Testis (tissue), 3 donors: ENCODE data around the gene LYPD6. TPM values are rescaled to one million over a fixed set of nuclear protein-coding genes. Genes with fewer than 3 reads are reported as not detected.

Experiments
- DNase-seq: peaks from one replicate; pipeline ENCODE4 v3.0.0-alpha.2; 2019
- H3K27ac ChIP-seq, 2 donors: fragments of 200-600 bp; sonication (generic); one replicate each; pipeline ENCODE4 v1.5.1; 2019
- H3K27me3 ChIP-seq: fragments of 200-600 bp; sonication (generic); one replicate; pipeline ENCODE4 v1.5.1; 2019
- H3K36me3 ChIP-seq: fragments of 200-600 bp; sonication (generic); one replicate; pipeline ENCODE4 v1.5.1; 2017; ENCODE audit warnings: low read depth; ENCODE audit errors: missing control alignments
- H3K4me1 ChIP-seq: fragments of 200-600 bp; sonication (generic); one replicate; pipeline ENCODE4 v1.5.1; 2019
- H3K4me3 ChIP-seq, 2 donors: fragments of 200-600 bp; sonication (generic); one replicate each; pipeline ENCODE4 v1.5.1; 2017 to 2019
- H3K9me3 ChIP-seq: fragments of 200-600 bp; sonication (generic); one replicate; pipeline ENCODE4 v1.5.1; 2017
- CTCF ChIP-seq, 3 experiments: fragments of 450-650 bp in 2 of 3; fragments of 200-600 bp in 1 of 3; sonication (generic) in 1 of 3; IDR thresholded peaks; one replicate each; pipeline ENCODE4 v1.5.1; 2016 to 2019; ENCODE audit warnings: antibody characterized with exemption in 3 of 3, mild to moderate bottlenecking in 2 of 3, moderate library complexity in 1 of 3
- POLR2A ChIP-seq: fragments of 450-650 bp; IDR thresholded peaks from one replicate; pipeline ENCODE4 v1.6.1; 2017; ENCODE audit warnings: antibody characterized with exemption, mild to moderate bottlenecking, moderate library complexity
- WGBS, 2 donors: methylation state at CpG; one replicate each; pipeline ENCODE4 v1.1.5; 2018; 5-methylcytosine and 5-hydroxymethylcytosine counted together
- intact Hi-C: fragments of 100-400 bp; cut with DNase I; formaldehyde crosslinking; loops from one replicate; pipeline ENCODE4 v1.15.1; 2023; ENCODE audit warnings: low total_unique reads
- polyA plus RNA-seq: library from polyadenylated mRNA; stranded (reverse); fragments of 350-450 nt; fragmentation: Illumina TruSeq; extraction: RNeasy Lipid Tissue Mini Kit (QIAGEN cat#74804); gene quantifications from one replicate; pipeline ENCODE4 v1.2.3, GENCODE V29; 2014; ENCODE audit warnings: low read depth, low replicate concordance; ENCODE audit not compliant: insufficient read depth
- total RNA-seq, 2 donors: library from RNA; depleted of rRNA; stranded (reverse); fragments of >200 nt; gene quantifications; one replicate each; pipeline ENCODE4 v1.2.3, GENCODE V29; 2016

The LYPD6 gene
- total and polyA plus RNA-seq, 3 donors from 2014 or later = 6.8 to 10.2 (median 6.9) TPM

- DNase-seq = no peak
- no peaks in the 10 kb centered on the region for H3K9me3 ChIP-seq
- intact Hi-C loops = no loop called here
- 83 to 94% methylated on average over 2 of the region's 2 CpGs for WGBS, 2 donors
- no peak for TF ChIP-seq POLR2A
- H3K36me3 ChIP-seq = no peaks in the 10 kb centered on the region
- no peak overlapping the region for H3K4me3 ChIP-seq
- H3K4me1 ChIP-seq = no peaks in the 10 kb centered on the region
- no peak overlapping the region for H3K27ac ChIP-seq
- no peaks in the 10 kb centered on the region for H3K27me3 ChIP-seq
These were observed 137.0 kb downstream of the LYPD6 start for GRCh38 chr2:149467436-149467835.

GRCh38 chr2:149468636-149469035 is 138.2 kb downstream of the LYPD6 start:
- TF ChIP-seq POLR2A (no peak), CTCF (IDR thresholded peaks at IDR 0.05) (no peak)
- no peak overlapping the region for H3K27ac ChIP-seq
- no peaks in the 10 kb centered on the region for H3K36me3 ChIP-seq
- no peaks in the 10 kb centered on the region for H3K27me3 ChIP-seq
- intact Hi-C loops = no loop called here
- DNase-seq = no peak
- no peak overlapping the region for H3K4me3 ChIP-seq
- H3K4me1 ChIP-seq = no peaks in the 10 kb centered on the region
- no peaks in the 10 kb centered on the region for H3K9me3 ChIP-seq
- WGBS, 2 donors = 69 to 70% methylated on average over 4 of the region's 4 CpGs

- Histone ChIP-seq H3K9me3 (no peaks in the 10 kb centered on the region), H3K4me3 (no peak overlapping the region), H3K4me1 (no peaks in the 10 kb centered on the region), H3K27me3 (no peaks in the 10 kb centered on the region), H3K27ac (no peak overlapping the region), H3K36me3 (no peaks in the 10 kb centered on the region)
- no peak for TF ChIP-seq POLR2A
- TF ChIP-seq CTCF (IDR thresholded peaks at IDR 0.05) = no peak
- DNase-seq = no peak
- intact Hi-C loops = no loop called here
- WGBS, 2 donors = 91 to 92% methylated on average over 7 of the region's 7 CpGs
These were observed 139.7 kb downstream of the LYPD6 start for GRCh38 chr2:149470046-149470445.

- no peak overlapping the region for H3K4me3 ChIP-seq
- 79 to 86% methylated on average over 2 of the region's 2 CpGs for WGBS, 2 donors
- no peaks in the 10 kb centered on the region for H3K27me3 ChIP-seq
- no peaks in the 10 kb centered on the region for H3K9me3 ChIP-seq
- H3K4me1 ChIP-seq = no peaks in the 10 kb centered on the region
- H3K27ac ChIP-seq = no peak overlapping the region
- no peak for TF ChIP-seq POLR2A
- TF ChIP-seq CTCF (IDR thresholded peaks at IDR 0.05) = no peak
- no peaks in the 10 kb centered on the region for H3K36me3 ChIP-seq
- intact Hi-C loops = no loop called here
- no peak for DNase-seq
These were observed 142.0 kb downstream of the LYPD6 start for GRCh38 chr2:149472413-149472812.

GRCh38 chr2:149473068-149473467 is 142.7 kb downstream of the LYPD6 start:
- TF ChIP-seq POLR2A = no peak
- TF ChIP-seq CTCF (IDR thresholded peaks at IDR 0.05) = no peak
- intact Hi-C loops = no loop called here

More at GRCh38 chr2:149473068-149473467, 142.7 kb downstream of the LYPD6 start:
- Histone ChIP-seq H3K36me3 (no peaks in the 10 kb centered on the region), H3K4me3 (no peak overlapping the region), H3K27ac (no peak overlapping the region), H3K9me3 (no peaks in the 10 kb centered on the region), H3K27me3 (no peaks in the 10 kb centered on the region), H3K4me1 (no peaks in the 10 kb centered on the region)
- 89 to 95% methylated on average over 1 of the region's 1 CpG for WGBS, 2 donors
- DNase-seq = no peak
